Endothelial cell of umbilical vein (primary cell): ENCODE measurements around the gene HOXC13. TPM values are rescaled to one million over a fixed set of nuclear protein-coding genes. Genes with fewer than 3 reads are reported as not detected.

Source experiments
- BruUV-seq: library from RNA; stranded (reverse); fragments of 400-500 nt; replicated peaks from 2 replicates; lab custom pipeline; 2021; lab: Mats Ljungman, UMichigan
- CTCF ChIA-PET: fragments of 300-600, 350-600 bp; sonication (Branson Sonifier 250); formaldehyde crosslinking; loops from one replicate; lab custom pipeline; 2021; ENCODE audit warnings: antibody characterized with exemption, inconsistent platforms; lab: Charles Lee
- POLR2A ChIA-PET: fragments of 300-600, 350-600 bp; sonication (Branson Sonifier 250); formaldehyde crosslinking; loops from one replicate; lab custom pipeline; 2021; ENCODE audit warnings: antibody characterized with exemption, inconsistent platforms; lab: Charles Lee
- DNase-seq: peaks from one replicate; pipeline ENCODE4 v3.0.0-alpha.2; 2011; ENCODE audit warnings: low read depth, low spot score
- FAIRE-seq: peaks from 2 replicates; lab custom pipeline; 2011; peaks lifted over from hg19 to GRCh38; lab: Jason Lieb, UNC
- H2AFZ ChIP-seq: 2 replicates; pipeline ENCODE4 v1.6.0; 2012; ENCODE audit warnings: low read depth, low read length, control low read depth, inconsistent platforms
- H3K27ac ChIP-seq: 2 replicates; pipeline ENCODE4 v1.5.1; 2011; ENCODE audit warnings: low read depth, mild to moderate bottlenecking, control low read depth, low read length, moderate library complexity; ENCODE audit not compliant: insufficient read depth
- H3K27me3 ChIP-seq, 2 experiments: 2 replicates each; pipeline versions ENCODE4 v1.6.0 to v1.6.1; 2011; ENCODE audit warnings: low read length in 2 of 2, mixed read lengths in 1 of 2; ENCODE audit not compliant: control insufficient read depth in 2 of 2, insufficient read depth in 2 of 2
- H3K36me3 ChIP-seq, 2 experiments: 2 replicates in 1 of 2; 3 replicates in 1 of 2; pipeline ENCODE4 v1.5.1; 2011; ENCODE audit warnings: low read length in 2 of 2, mild to moderate bottlenecking in 1 of 2, moderate library complexity in 1 of 2; ENCODE audit not compliant: control insufficient read depth in 2 of 2, insufficient read depth in 2 of 2; ENCODE audit errors: extremely low read depth in 1 of 2
- H3K4me1 ChIP-seq: 3 replicates; pipeline ENCODE4 v1.5.1; 2011; ENCODE audit warnings: mild to moderate bottlenecking, low read length; ENCODE audit not compliant: control insufficient read depth, insufficient read depth; ENCODE audit errors: extremely low read depth
- H3K4me2 ChIP-seq: 2 replicates; pipeline ENCODE4 v1.6.1; 2011; ENCODE audit warnings: low read length, control low read depth, mixed read lengths; ENCODE audit not compliant: insufficient read depth
- H3K4me3 ChIP-seq, 3 experiments: fragments of 200-600 bp in 1 of 3; sonication (generic), shearing (Covaris generic) in 1 of 3; replicated peaks in 1 of 3; 2 replicates each; pipeline ENCODE4 v1.5.1; 2011 to 2016; ENCODE audit warnings: control low read depth in 3 of 3, low read length in 3 of 3, mild to moderate bottlenecking in 2 of 3, inconsistent platforms in 1 of 3, low read depth in 1 of 3, moderate library complexity in 1 of 3; ENCODE audit not compliant: insufficient read depth in 1 of 3
- H3K79me2 ChIP-seq: 2 replicates; pipeline ENCODE4 v1.6.0; 2012; ENCODE audit warnings: low read length, inconsistent platforms; ENCODE audit not compliant: control insufficient read depth, insufficient read depth
- H3K9ac ChIP-seq: replicated peaks from 2 replicates; pipeline ENCODE3; 2011; ENCODE audit warnings: low read length, control low read depth; ENCODE audit not compliant: insufficient read depth; ENCODE audit errors: extremely low read depth
- H3K9me1 ChIP-seq: replicated peaks from 3 replicates; pipeline ENCODE4 v1.6.0; 2011; ENCODE audit warnings: mild to moderate bottlenecking, low read length; ENCODE audit not compliant: control insufficient read depth, insufficient read depth; ENCODE audit errors: extremely low read depth
- H3K9me3 ChIP-seq: replicated peaks from 2 replicates; pipeline ENCODE4 v1.5.1; 2012; ENCODE audit warnings: low read length, inconsistent platforms; ENCODE audit not compliant: control insufficient read depth, insufficient read depth
- H4K20me1 ChIP-seq: replicated peaks from 2 replicates; pipeline ENCODE3; 2011; ENCODE audit warnings: mild to moderate bottlenecking, low read length; ENCODE audit not compliant: control insufficient read depth, insufficient read depth; ENCODE audit errors: extremely low read depth
- EZH2 ChIP-seq: IDR thresholded peaks from 2 replicates; pipeline ENCODE4 v1.6.1; 2012; ENCODE audit warnings: borderline replicate concordance, low read depth, mild to moderate bottlenecking, moderate library complexity, low read length, inconsistent platforms; ENCODE audit not compliant: severe bottlenecking
- GATA2 ChIP-seq: IDR thresholded peaks from 2 replicates; pipeline ENCODE4 v1.7.0; 2011; ENCODE audit warnings: low read depth, mild to moderate bottlenecking, moderate library complexity, mixed read lengths, low read length; ENCODE audit not compliant: insufficient read length, insufficient read depth
- MAX ChIP-seq: IDR thresholded peaks from 2 replicates; pipeline ENCODE4 v1.6.1; 2011; ENCODE audit not compliant: insufficient read depth, insufficient read length
- MYC ChIP-seq: IDR thresholded peaks from one replicate; pipeline ENCODE4 v1.6.1; 2011; ENCODE audit warnings: mild to moderate bottlenecking, low read depth, low read length
- dilution Hi-C: fragments of 300-500 bp; cut with MboI; formaldehyde crosslinking; loops from one replicate; pipeline ENCODE4 v1.15.0; 2019; ENCODE audit warnings: low sequenced_read_pairs; ENCODE audit not compliant: extremely low pct_ligation_motif_present
- intact Hi-C: fragments of 100-400 bp; cut with micrococcal nuclease; formaldehyde crosslinking; loops from one replicate; pipeline ENCODE4 v1.10.0; 2022
- polyA plus RNA-seq, 4 experiments: library from polyadenylated mRNA; depleted of rRNA in 3 of 4; stranded (reverse) in 3 of 4; unstranded in 1 of 4; fragments of >200 nt; gene quantifications; 2 replicates each; pipeline versions ENCODE4 v1.2.1 to v1.2.3, GENCODE V29; 2011 to 2012; ENCODE audit warnings: missing spikeins in 1 of 4
- total RNA-seq: library from RNA; stranded (reverse); gene quantifications from 2 replicates; pipeline ENCODE4 v1.2.3, GENCODE V29; 2021

HOXC13 gene
- total and polyA plus RNA-seq, 2 donors (not counting 3 experiments of a cell fraction or from before 2014, with no cell fraction given): not detected

- Histone ChIP-seq H3K9me1 (no peaks in the 10 kb centered on the region), H3K4me3 (no peak overlapping the region), H3K36me3 (no peaks in the 10 kb centered on the region), H2AFZ (no peak overlapping the region), H3K9ac (no peak overlapping the region), H3K4me2 (no peak overlapping the region), H3K27ac (no peak overlapping the region), H4K20me1 (no peaks in the 10 kb centered on the region), H3K27me3 (peaks cover 81 to 95% of the 10 kb centered on the region in 2 experiments), H3K9me3 (no peaks in the 10 kb centered on the region), H3K79me2 (no peaks in the 10 kb centered on the region), H3K4me1 (no peaks in the 10 kb centered on the region)
- DNase-seq (no peak), FAIRE-seq (no peak)
- dilution Hi-C loops (no loop called here), intact Hi-C loops (no loop called here)
- no TSS peak for BruUV-seq
- ChIA-PET CTCF (interaction anchor here (1.1 kb wide), 1 partner anchor 10 kb away, joined by 3 read pairs; no protein-coding TSS in a partner anchor), POLR2A (no interaction called here)
- TF ChIP-seq MAX (no peak), GATA2 (no peak), MYC (no peak)
Observed at GRCh38 chr12:53937596-53938325, 870 bp upstream of the HOXC13 start.

- CTCF ChIA-PET: interaction anchor here (1.1 to 2.2 kb wide), 2 partner anchors 12 kb away, joined by 3 to 9 read pairs; no protein-coding TSS in a partner anchor
- H3K9ac ChIP-seq: no peak overlapping the region
Observed at GRCh38 chr12:53939141-53940108, 794 bp downstream of the HOXC13 start.

More at GRCh38 chr12:53939141-53940108, 794 bp downstream of the HOXC13 start:
- DNase-seq (no peak), FAIRE-seq (no peak)
- no peak overlapping the region for H3K4me2 ChIP-seq
- H3K27ac ChIP-seq: no peak overlapping the region
- H3K27me3 ChIP-seq: peaks cover 78 to 95% of the 10 kb centered on the region in 2 experiments
- H3K9me1 ChIP-seq: no peaks in the 10 kb centered on the region
- no peaks in the 10 kb centered on the region for H3K79me2 ChIP-seq
- no peaks in the 10 kb centered on the region for H3K36me3 ChIP-seq
- H3K9me3 ChIP-seq: no peaks in the 10 kb centered on the region
- no peak overlapping the region for H3K4me3 ChIP-seq
- no peaks in the 10 kb centered on the region for H4K20me1 ChIP-seq
- dilution Hi-C loops (no loop called here), intact Hi-C loops (no loop called here)
- POLR2A ChIA-PET: no interaction called here
- no TSS peak for BruUV-seq
- no peaks in the 10 kb centered on the region for H3K4me1 ChIP-seq
- no peak overlapping the region for H2AFZ ChIP-seq
- TF ChIP-seq MAX: no peak
- peak; percentile 87 for TF ChIP-seq EZH2
